HCT116 (cell line): ENCODE data around the gene OBP2B. TPM values are rescaled to one million over a fixed set of nuclear protein-coding genes. Genes with fewer than 3 reads are reported as not detected.

Source experiments
- ATAC-seq: fragments of 200-7000 bp; cut with Tn5 transposase; 2 replicates; pipeline ENCODE4 v1.9.1; 2020; ENCODE audit warnings: mild to moderate bottlenecking, moderate library complexity
- BruUV-seq: library from RNA; stranded (reverse); fragments of 400-500 nt; replicated peaks from 2 replicates; lab custom pipeline; 2021; lab: Mats Ljungman, UMichigan
- CTCF ChIA-PET: fragments of 300-600 bp; sonication (Branson Sonifier 250); formaldehyde crosslinking; loops from one replicate; lab custom pipeline; 2021; ENCODE audit warnings: antibody characterized with exemption; lab: Charles Lee
- POLR2A ChIA-PET: fragments of 300-600, 350-600 bp; sonication (Branson Sonifier 250); formaldehyde crosslinking; loops from one replicate; lab custom pipeline; 2021; ENCODE audit warnings: antibody characterized with exemption; lab: Charles Lee
- RAD21 ChIA-PET, 2 experiments: fragments of 300-600 bp; sonication (Branson Sonifier 250); formaldehyde crosslinking; loops; one replicate each; lab custom pipeline; 2023; ENCODE audit warnings: low total read pairs in 2 of 2; ENCODE audit not compliant: uncharacterized antibody in 2 of 2, unreplicated experiment in 2 of 2, low non-redundant PET in 1 of 2; lab: Charles Lee
- DNase-seq: peaks from one replicate; pipeline ENCODE4 v3.0.0-alpha.2; 2010; ENCODE audit warnings: low read depth, low spot score
- H2AFZ ChIP-seq: fragments of 200-600 bp; shearing (Covaris generic), sonication (generic); 2 replicates; pipeline ENCODE4 v1.6.1; 2017; ENCODE audit warnings: low read depth, mixed run types, mixed read lengths, antibody characterized with exemption, low read length; ENCODE audit not compliant: poor library complexity, severe bottlenecking
- H3K27ac ChIP-seq: 2 replicates; pipeline ENCODE4 v1.5.1; 2012; ENCODE audit warnings: low read depth, low read length
- H3K27me3 ChIP-seq: fragments of 200-600 bp; sonication (generic); 2 replicates; pipeline ENCODE4 v1.6.1; 2016; ENCODE audit warnings: mixed run types, low read length, mixed read lengths; ENCODE audit not compliant: insufficient read depth
- H3K36me3 ChIP-seq, 2 experiments: fragments of 200-500 bp in 1 of 2; fragments of 200-600 bp in 1 of 2; sonication (Bioruptor generic) in 1 of 2; sonication (generic) in 1 of 2; 2 replicates each; pipeline versions ENCODE4 v1.5.1 to v1.6.1; 2014 to 2016; ENCODE audit warnings: low read length in 2 of 2, inconsistent platforms in 1 of 2, mixed read lengths in 1 of 2, mixed run types in 1 of 2; ENCODE audit not compliant: insufficient read depth in 2 of 2, control insufficient read depth in 1 of 2
- H3K4me1 ChIP-seq, 2 experiments: fragments of 200-600 bp in 1 of 2; sonication (generic) in 1 of 2; 2 replicates each; pipeline versions ENCODE4 v1.5.1 to v1.6.1; 2012 to 2017; ENCODE audit warnings: low read length in 2 of 2, inconsistent platforms in 1 of 2, mild to moderate bottlenecking in 1 of 2, mixed read lengths in 1 of 2, mixed run types in 1 of 2, moderate library complexity in 1 of 2; ENCODE audit not compliant: insufficient read depth in 2 of 2, control insufficient read depth in 1 of 2
- H3K4me2 ChIP-seq: fragments of 200-600 bp; sonication (generic); 2 replicates; pipeline ENCODE4 v1.6.1; 2017; ENCODE audit warnings: mixed run types, low read length, mixed read lengths
- H3K4me3 ChIP-seq, 2 experiments: fragments of 200-600 bp in 1 of 2; sonication (generic) in 1 of 2; replicated peaks in 1 of 2; 2 replicates each; pipeline ENCODE4 v1.5.1; 2011 to 2016; ENCODE audit warnings: low read length in 2 of 2, control low read depth in 1 of 2, low read depth in 1 of 2, mild to moderate bottlenecking in 1 of 2, mixed read lengths in 1 of 2, mixed run types in 1 of 2
- H3K79me2 ChIP-seq: fragments of 200-600 bp; sonication (generic); 2 replicates; pipeline ENCODE4 v1.6.1; 2017; ENCODE audit warnings: mild to moderate bottlenecking, mixed run types, low read length, moderate library complexity, mixed read lengths; ENCODE audit not compliant: insufficient read depth
- H3K9ac ChIP-seq: fragments of 200-600 bp; sonication (generic); 2 replicates; pipeline ENCODE4 v1.6.1; 2016; ENCODE audit warnings: low read length, mixed read lengths
- H3K9me2 ChIP-seq: fragments of 200-600 bp; sonication (generic), shearing (Covaris generic); 2 replicates; pipeline ENCODE4 v1.6.1; 2017; ENCODE audit warnings: mixed run types, mild to moderate bottlenecking, moderate library complexity; ENCODE audit not compliant: insufficient read depth
- H3K9me3 ChIP-seq, 2 experiments: fragments of 200-500 bp in 1 of 2; fragments of 200-600 bp in 1 of 2; sonication (Bioruptor generic) in 1 of 2; sonication (generic) in 1 of 2; 2 replicates each; pipeline ENCODE4 v1.6.1; 2014 to 2017; ENCODE audit warnings: low read length in 2 of 2, mixed read lengths in 2 of 2, inconsistent platforms in 1 of 2, low read depth in 1 of 2, mild to moderate bottlenecking in 1 of 2, mixed run types in 1 of 2, moderate library complexity in 1 of 2; ENCODE audit not compliant: control insufficient read depth in 1 of 2, insufficient read depth in 1 of 2
- H4K20me1 ChIP-seq: fragments of 200-600 bp; sonication (generic), shearing (Covaris generic); 2 replicates; pipeline ENCODE4 v1.6.1; 2017; ENCODE audit warnings: mixed run types, mild to moderate bottlenecking, moderate library complexity; ENCODE audit not compliant: insufficient read depth
- POLR2AphosphoS5 ChIP-seq: IDR thresholded peaks from 2 replicates; pipeline ENCODE4 v1.6.1; 2011; ENCODE audit warnings: mild to moderate bottlenecking, low read depth, low read length, moderate library complexity
- SIN3A ChIP-seq: IDR thresholded peaks from 2 replicates; pipeline ENCODE4 v1.6.1; 2012; ENCODE audit warnings: low read depth
- SP1 ChIP-seq: IDR thresholded peaks from 2 replicates; pipeline ENCODE4 v1.6.1; 2012; ENCODE audit warnings: low read depth
- TCF7L2 ChIP-seq: IDR thresholded peaks from 2 replicates; pipeline ENCODE4 v1.7.0; 2011; ENCODE audit warnings: borderline replicate concordance, inconsistent platforms; ENCODE audit not compliant: insufficient read depth, insufficient read length; ENCODE audit errors: extremely low read depth
- intact Hi-C: fragments of 100-400 bp; cut with micrococcal nuclease; formaldehyde crosslinking; loops from 2 replicates; pipeline ENCODE4 v1.10.0; 2022
- total RNA-seq: library from RNA; stranded (reverse); gene quantifications from one replicate; pipeline ENCODE4 v1.2.1, GENCODE V29; 2021; ENCODE audit not compliant: unreplicated experiment
- TF ChIP-seq, protein P1 (sequence below): IDR thresholded peaks from 2 replicates; pipeline ENCODE4 v1.6.1; 2012
- TF ChIP-seq, protein P2 (sequence below), 3 experiments: fragments of 200-600 bp in 1 of 3; sonication (generic) in 1 of 3; IDR thresholded peaks in 2 of 3; conservative IDR thresholded peaks in 1 of 3; 2 replicates each; pipeline ENCODE4 v1.5.1; 2012 to 2017; ENCODE audit warnings: low read depth in 2 of 3, low read length in 2 of 3, antibody characterized with exemption in 1 of 3, borderline replicate concordance in 1 of 3, control low read depth in 1 of 3, mild to moderate bottlenecking in 1 of 3, mixed read lengths in 1 of 3, mixed run types in 1 of 3, moderate library complexity in 1 of 3; ENCODE audit not compliant: insufficient read depth in 1 of 3
- TF ChIP-seq, protein P3 (sequence below): IDR thresholded peaks from 2 replicates; pipeline ENCODE4 v1.6.1; 2011; ENCODE audit warnings: mild to moderate bottlenecking, low read length, moderate library complexity; ENCODE audit not compliant: insufficient replicate concordance; ENCODE audit errors: extremely low read depth
- TF ChIP-seq, protein P4 (sequence below): IDR thresholded peaks from 2 replicates; pipeline ENCODE4 v1.6.1; 2012; ENCODE audit warnings: low read depth
- TF ChIP-seq, protein P5 (sequence below): IDR thresholded peaks from 2 replicates; pipeline ENCODE4 v1.6.1; 2012

The OBP2B gene
- total RNA-seq, 1 experiment from 2014 or later, result not detected

DNA sequence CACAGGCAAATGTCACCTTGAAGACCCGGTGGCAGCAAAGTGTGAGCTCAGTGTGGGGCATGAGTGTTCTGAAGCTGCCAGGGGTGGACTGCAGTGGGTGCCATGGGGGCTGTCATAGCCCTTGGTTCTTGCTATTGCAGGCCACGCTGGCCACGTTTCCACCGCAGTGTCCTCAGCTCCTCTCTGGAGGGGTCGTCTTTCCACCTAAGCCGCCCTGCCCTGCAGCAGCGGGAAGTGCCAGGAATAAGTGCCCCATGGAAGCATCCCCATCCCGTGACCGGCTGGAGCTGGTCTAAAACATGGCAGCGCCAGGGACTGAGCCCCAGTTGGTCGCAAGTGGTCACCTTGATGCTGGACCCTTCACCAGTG is 6.9 kb downstream of the OBP2B start (continued):
- TF ChIP-seq, protein P1, sequence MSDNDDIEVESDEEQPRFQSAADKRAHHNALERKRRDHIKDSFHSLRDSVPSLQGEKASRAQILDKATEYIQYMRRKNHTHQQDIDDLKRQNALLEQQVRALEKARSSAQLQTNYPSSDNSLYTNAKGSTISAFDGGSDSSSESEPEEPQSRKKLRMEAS, result no peak
- TF ChIP-seq, protein P2, sequence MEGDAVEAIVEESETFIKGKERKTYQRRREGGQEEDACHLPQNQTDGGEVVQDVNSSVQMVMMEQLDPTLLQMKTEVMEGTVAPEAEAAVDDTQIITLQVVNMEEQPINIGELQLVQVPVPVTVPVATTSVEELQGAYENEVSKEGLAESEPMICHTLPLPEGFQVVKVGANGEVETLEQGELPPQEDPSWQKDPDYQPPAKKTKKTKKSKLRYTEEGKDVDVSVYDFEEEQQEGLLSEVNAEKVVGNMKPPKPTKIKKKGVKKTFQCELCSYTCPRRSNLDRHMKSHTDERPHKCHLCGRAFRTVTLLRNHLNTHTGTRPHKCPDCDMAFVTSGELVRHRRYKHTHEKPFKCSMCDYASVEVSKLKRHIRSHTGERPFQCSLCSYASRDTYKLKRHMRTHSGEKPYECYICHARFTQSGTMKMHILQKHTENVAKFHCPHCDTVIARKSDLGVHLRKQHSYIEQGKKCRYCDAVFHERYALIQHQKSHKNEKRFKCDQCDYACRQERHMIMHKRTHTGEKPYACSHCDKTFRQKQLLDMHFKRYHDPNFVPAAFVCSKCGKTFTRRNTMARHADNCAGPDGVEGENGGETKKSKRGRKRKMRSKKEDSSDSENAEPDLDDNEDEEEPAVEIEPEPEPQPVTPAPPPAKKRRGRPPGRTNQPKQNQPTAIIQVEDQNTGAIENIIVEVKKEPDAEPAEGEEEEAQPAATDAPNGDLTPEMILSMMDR (IDR thresholded peaks at IDR 0.05 in 2 of 3, conservative IDR thresholded peaks at IDR 0.05 in 1 of 3; ENCODE audit: borderline replicate concordance in 1 of 3, insufficient read depth in 1 of 3, low read depth in 2 of 3, low read length in 2 of 3), result no peak

DNA sequence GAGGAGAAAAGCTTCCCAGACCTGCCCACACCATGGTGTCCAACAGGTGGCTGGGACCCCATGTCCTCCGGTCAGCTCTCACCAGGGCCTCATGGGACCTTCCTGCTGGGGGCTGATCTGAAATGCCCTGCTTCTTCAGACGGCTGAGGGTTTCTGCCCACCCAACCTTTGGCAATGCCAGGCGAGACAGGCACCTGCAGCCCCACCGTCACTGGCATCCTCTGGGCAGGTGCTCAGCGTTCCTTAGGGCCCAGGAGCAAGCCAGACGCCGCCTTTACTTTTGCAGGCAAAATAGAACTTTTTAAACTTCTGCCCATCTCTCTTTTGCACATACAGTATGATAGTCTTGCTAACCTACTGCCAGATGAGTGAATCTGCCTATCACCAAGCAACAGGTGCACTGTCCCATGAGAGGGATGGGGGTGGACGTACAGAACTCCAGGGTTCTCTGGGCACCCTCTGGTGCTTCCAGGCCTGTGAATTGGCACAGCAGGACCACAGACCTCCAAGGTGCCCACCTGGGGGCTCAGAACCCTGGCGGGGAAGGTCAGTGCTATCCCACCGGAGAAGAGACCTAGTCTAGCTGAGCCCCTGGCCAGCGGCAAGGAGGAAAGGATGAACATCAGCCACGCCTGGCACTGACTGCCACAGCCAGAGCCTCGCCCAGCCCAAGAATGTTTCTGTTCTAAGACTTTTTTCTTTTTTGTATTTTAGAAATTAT is 7.5 kb downstream of the OBP2B start:
- H3K4me1 ChIP-seq, result no peaks in the 10 kb centered on the region; a peak in 1 of 4 replicates
- no peak overlapping the region for H3K27ac ChIP-seq
- H3K4me3 ChIP-seq, result no peak overlapping the region
- H3K79me2 ChIP-seq, result no peaks in the 10 kb centered on the region
- H3K9me2 ChIP-seq, result no peaks in the 10 kb centered on the region
- intact Hi-C loops, result no loop called here
- no peaks in the 10 kb centered on the region for H3K36me3 ChIP-seq
- H3K9me3 ChIP-seq, result no peaks in the 10 kb centered on the region
- RAD21 ChIA-PET, result no interaction called here
- no peak overlapping the region for H3K4me2 ChIP-seq
- no peak overlapping the region for H2AFZ ChIP-seq
- DNase-seq, result no peak
- H3K9ac ChIP-seq, result no peak overlapping the region
- no peaks in the 10 kb centered on the region for H4K20me1 ChIP-seq
- no peaks in the 10 kb centered on the region for H3K27me3 ChIP-seq
- TF ChIP-seq, protein P1, result no peak
- TF ChIP-seq POLR2AphosphoS5, result no peak
- no peak for TF ChIP-seq TCF7L2
- TF ChIP-seq, protein P3, sequence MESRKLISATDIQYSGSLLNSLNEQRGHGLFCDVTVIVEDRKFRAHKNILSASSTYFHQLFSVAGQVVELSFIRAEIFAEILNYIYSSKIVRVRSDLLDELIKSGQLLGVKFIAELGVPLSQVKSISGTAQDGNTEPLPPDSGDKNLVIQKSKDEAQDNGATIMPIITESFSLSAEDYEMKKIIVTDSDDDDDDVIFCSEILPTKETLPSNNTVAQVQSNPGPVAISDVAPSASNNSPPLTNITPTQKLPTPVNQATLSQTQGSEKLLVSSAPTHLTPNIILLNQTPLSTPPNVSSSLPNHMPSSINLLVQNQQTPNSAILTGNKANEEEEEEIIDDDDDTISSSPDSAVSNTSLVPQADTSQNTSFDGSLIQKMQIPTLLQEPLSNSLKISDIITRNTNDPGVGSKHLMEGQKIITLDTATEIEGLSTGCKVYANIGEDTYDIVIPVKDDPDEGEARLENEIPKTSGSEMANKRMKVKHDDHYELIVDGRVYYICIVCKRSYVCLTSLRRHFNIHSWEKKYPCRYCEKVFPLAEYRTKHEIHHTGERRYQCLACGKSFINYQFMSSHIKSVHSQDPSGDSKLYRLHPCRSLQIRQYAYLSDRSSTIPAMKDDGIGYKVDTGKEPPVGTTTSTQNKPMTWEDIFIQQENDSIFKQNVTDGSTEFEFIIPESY, result no peak
- TF ChIP-seq SIN3A, result no peak
- TF ChIP-seq SP1, result no peak
- TF ChIP-seq, protein P4, sequence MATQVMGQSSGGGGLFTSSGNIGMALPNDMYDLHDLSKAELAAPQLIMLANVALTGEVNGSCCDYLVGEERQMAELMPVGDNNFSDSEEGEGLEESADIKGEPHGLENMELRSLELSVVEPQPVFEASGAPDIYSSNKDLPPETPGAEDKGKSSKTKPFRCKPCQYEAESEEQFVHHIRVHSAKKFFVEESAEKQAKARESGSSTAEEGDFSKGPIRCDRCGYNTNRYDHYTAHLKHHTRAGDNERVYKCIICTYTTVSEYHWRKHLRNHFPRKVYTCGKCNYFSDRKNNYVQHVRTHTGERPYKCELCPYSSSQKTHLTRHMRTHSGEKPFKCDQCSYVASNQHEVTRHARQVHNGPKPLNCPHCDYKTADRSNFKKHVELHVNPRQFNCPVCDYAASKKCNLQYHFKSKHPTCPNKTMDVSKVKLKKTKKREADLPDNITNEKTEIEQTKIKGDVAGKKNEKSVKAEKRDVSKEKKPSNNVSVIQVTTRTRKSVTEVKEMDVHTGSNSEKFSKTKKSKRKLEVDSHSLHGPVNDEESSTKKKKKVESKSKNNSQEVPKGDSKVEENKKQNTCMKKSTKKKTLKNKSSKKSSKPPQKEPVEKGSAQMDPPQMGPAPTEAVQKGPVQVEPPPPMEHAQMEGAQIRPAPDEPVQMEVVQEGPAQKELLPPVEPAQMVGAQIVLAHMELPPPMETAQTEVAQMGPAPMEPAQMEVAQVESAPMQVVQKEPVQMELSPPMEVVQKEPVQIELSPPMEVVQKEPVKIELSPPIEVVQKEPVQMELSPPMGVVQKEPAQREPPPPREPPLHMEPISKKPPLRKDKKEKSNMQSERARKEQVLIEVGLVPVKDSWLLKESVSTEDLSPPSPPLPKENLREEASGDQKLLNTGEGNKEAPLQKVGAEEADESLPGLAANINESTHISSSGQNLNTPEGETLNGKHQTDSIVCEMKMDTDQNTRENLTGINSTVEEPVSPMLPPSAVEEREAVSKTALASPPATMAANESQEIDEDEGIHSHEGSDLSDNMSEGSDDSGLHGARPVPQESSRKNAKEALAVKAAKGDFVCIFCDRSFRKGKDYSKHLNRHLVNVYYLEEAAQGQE, result no peak
- TF ChIP-seq, protein P5, sequence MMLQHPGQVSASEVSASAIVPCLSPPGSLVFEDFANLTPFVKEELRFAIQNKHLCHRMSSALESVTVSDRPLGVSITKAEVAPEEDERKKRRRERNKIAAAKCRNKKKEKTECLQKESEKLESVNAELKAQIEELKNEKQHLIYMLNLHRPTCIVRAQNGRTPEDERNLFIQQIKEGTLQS, result no peak
- BruUV-seq, result no TSS peak
- POLR2A ChIA-PET, result no interaction called here
- CTCF ChIA-PET, result interaction anchor here (2.3 kb wide), 1 partner anchor 15 kb away, joined by 13 read pairs; no protein-coding TSS in a partner anchor
- no peak for ATAC-seq
